HG03521 (cell line): ENCODE measurements around the gene CHD9.
"Not testable (repeated sequence)": the region's sequence is repeated elsewhere in the genome, so short reads cannot be mapped to it uniquely, and the experiment has no call there.

Source experiments
- ATAC-seq: cut with Tn5 transposase; IDR thresholded peaks from one replicate; pipeline ENCODE4 v1.9.1; 2021; ENCODE audit warnings: mild to moderate bottlenecking, moderate library complexity; ENCODE audit not compliant: unreplicated experiment

CHD9 gene

DNA sequence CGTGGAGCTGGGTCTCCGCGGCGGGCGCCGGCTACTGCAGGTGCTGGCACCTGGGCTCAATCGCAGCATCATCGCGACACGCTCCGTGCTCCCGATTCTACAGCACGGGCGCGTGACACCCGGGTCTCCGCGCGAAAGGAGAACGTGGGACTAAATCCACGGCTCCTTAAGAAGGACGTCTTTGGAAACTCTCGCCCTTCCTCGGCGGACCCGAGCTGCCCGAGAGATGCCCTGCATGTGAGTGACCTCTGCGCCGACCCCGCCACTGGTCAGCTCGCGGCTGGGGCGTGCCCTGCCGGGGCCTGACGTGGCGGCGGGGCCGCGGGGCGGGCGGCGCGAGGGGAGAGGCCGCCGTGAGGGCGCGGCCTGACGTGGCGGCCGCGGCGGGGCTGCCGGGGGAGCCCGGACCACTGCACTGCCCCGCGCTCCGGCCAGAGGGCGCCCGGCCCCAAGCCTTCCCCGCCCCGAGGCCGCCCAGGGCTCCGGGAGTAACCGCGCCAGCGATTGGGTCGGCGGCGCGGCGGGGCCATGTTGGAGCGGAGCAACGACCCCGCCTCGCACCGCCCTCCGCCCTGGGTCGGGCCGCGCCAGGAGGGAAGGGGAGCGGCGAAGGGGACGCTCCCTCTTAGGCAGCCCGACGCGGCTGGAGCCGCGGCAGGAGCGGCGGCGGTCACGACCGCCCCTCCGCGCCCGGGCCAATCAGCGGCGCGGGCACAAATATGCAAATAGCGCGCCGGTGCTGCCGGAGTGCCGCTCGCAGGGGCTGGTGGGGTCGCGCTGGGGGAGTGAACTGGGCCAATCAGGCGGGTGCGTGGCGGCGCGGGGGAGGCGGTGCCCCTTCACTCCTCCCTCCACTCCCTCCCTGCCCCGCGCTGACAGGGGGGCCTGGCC lies 75.6 kb downstream of the CHD9 start:
- ATAC-seq, result peak; percentile 84

- ATAC-seq, result no peak
Measured at GRCh38 chr16:53131050-53131362, 76.2 kb downstream of the CHD9 start.

GRCh38 chr16:53131363-53132071 lies 76.7 kb downstream of the CHD9 start:
- peak; percentile 13 for ATAC-seq

DNA sequence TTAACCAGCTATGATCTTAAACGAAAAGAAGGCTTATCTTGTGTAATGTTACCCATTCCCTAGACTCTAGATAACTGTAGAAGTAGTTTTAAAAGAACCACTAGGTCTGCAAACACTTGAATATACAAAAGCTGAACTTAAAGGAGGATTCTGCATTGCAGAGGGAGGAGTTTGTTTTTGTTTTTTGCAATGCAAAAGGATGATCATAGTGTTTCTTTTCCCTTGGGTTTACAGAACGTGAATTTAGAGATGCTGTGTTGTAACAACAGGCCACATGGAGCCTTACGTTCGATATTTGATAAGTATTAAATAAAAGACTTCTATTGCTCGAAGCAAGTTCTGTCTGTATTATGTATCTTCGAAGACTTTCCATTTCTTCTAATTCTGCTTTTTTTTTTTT lies 77.6 kb downstream of the CHD9 start:
- no peak for ATAC-seq

DNA sequence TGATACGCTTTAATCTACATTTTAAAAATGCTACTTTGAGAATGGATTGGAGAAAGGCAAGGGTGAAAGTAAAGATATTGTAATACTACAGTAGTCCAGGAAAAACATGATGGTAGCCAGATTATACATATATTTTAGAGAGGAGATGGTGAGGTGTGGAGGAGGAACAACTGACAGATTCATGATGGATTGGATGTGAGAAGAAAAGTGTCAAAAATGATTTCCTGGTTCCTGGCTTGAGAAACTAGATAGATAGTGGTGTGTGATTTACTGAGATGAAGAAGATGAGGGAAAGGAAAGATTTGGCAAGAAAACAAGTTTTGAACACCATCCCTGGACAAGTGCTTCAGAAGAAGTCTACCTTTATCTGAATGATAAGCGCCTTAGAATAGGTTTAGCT lies 80.5 kb downstream of the CHD9 start:
- no peak for ATAC-seq

DNA sequence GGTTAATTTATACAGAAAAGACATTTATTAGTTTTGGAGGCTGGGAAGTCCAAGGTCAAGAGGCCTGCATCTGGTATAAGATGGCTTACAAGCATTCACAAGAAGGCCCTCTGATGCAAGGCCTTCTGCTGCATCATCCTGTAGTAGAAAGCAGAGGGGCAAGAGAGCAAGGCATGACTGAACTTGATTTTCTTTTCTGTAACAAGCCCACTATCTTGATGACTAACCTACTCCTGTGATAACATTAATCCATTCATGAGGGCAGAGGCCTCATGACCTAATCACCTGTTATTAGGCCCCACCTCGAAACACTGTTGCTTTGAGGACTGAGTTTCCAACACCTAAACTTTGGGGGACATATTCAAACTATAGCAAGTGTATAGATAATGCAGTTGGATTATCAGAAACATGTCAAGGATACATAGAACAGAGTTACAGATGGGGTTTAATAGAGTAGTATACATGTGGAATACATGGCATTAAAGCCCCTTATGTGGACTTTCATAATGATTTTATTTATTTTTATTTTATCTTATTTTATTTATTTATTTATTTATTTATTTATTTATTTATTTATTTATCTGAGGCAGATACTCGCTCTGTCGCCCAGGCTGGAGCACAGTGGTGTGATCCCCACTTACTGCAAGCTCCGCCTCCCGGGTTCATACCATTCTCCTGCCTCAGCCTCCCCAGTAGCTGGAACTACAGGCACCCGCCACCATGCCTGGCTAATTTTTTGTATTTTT lies 88.2 kb downstream of the CHD9 start:
- ATAC-seq, result no peak

- no peak for ATAC-seq
Measured at GRCh38 chr16:53147500-53148065, 92.8 kb downstream of the CHD9 start.

- no peak for ATAC-seq
Measured at GRCh38 chr16:53150769-53151168, 96.0 kb downstream of the CHD9 start.

GRCh38 chr16:53152329-53152728 lies 97.5 kb downstream of the CHD9 start:
- no peak for ATAC-seq

GRCh38 chr16:53153130-53153529 lies 98.3 kb downstream of the CHD9 start:
- ATAC-seq, result no peak

DNA sequence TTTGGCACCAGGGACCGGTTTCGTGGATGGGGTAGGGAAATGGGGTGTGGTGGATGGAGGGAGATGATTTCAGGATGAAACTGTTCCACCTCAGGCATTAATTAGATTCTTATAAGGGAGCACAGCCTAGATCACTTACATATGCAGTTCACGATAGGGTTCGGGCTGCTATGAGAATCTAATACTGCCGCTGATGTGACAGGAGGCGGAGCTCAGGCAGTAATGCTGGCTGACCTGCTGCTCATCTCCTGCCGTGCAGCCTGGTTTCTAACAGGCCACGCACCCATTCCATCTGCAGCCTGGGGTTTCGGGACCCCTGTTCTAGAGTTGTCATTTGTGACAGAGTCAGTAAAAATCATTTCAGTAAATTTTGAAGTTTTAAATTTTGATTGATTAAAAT lies 99.7 kb downstream of the CHD9 start:
- no peak for ATAC-seq

DNA sequence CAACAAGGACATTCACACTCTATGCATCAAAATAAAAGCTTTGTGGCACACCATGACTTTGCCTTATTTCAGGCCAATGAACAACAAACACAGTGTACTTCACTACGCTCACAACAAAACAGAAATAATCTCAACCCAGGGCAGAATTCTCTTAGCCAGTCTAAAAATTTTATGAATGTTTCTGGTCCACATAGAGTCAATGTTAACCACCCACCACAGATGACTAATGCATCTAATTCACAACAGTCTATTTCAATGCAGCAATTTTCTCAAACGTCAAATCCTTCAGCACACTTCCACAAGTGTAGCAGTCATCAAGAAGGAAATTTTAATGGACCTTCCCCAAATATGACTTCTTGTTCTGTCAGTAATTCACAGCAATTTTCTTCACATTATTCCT lies 101.7 kb downstream of the CHD9 start:
- no peak for ATAC-seq

- ATAC-seq, result no peak
Measured at GRCh38 chr16:53159781-53160436, 105.1 kb downstream of the CHD9 start.

DNA sequence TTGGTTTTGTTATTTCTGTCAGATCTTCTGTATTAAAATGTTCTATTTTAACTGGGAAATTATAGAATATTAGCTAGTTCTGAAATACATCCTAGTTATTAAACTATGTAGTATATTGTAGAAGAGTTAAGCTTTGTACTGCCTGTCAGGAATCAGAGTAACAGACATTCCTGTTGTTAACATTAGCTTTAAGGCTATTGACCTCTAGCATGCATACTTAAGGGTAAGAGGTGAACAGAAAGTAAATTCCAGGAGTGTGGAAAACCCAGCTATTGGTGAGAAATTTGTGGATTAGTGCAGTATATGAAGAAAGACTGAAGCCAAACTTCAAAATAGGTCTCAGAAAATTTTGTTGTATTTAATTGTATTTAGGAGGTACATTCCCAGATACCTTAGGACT lies 111.3 kb downstream of the CHD9 start:
- no peak for ATAC-seq

GRCh38 chr16:53168744-53169143 lies 114.0 kb downstream of the CHD9 start:
- no peak for ATAC-seq

- no peak for ATAC-seq
Measured at GRCh38 chr16:53172517-53172916, 117.7 kb downstream of the CHD9 start.

GRCh38 chr16:53175118-53175517 lies 120.3 kb downstream of the CHD9 start:
- ATAC-seq, result no peak

DNA sequence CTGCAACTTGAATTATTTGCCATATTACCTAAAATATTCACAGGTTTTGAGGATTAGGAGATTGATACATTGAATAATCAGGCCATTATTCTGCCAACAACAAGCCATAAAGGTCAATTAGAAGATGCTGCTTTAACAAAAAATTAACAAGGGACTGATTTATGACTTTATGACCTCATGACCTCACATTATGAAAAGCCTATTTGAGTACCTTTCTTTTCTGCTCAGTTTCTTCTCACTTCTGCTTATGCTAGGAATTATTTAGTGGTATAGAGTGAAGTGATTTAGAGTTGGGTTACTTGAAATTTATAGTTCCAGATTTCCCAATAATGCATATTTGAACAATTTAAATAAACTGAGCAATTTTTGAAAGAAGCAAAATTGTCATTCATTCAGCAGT lies 121.6 kb downstream of the CHD9 start:
- ATAC-seq, result no peak

GRCh38 chr16:53183442-53183841 lies 128.7 kb downstream of the CHD9 start:
- no peak for ATAC-seq

DNA sequence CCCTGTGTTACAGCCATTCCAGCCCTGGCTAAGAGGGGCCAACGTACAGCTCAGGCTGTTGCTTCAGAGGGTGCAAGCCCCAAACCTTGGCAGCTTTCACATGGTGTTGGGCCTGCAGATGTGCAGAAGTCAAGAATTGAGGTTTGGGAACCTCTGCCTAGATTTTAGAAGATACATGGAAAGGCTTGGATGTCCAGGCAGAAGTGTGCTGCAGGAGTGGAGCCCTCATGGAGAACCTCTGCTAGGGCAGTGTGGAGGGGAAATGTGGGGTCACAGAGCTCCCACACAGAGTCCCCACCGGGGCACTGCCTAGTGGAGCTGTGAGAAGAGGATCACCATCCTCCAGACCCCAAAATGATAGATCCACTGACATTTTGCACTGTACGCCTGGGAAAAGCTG lies 130.9 kb downstream of the CHD9 start:
- not testable (repeated sequence) for ATAC-seq

- ATAC-seq, result no peak
Measured at GRCh38 chr16:53187775-53188174, 133.0 kb downstream of the CHD9 start.
